ENCODE measurements around the gene CLIP2. TPM values are rescaled to one million over a fixed set of nuclear protein-coding genes. Genes with fewer than 3 reads are reported as not detected.
A peak's percentile ranks its signal among the peaks of the same experiment; 100 is the strongest.
"Not testable (repeated sequence)": the region's sequence is repeated elsewhere in the genome, so short reads cannot be mapped to it uniquely, and the experiment has no call there.

Gene CLIP2
- total and polyA plus RNA-seq, 8 donors, result 20.6 to 32.8 (median 25.6) TPM

DNA sequence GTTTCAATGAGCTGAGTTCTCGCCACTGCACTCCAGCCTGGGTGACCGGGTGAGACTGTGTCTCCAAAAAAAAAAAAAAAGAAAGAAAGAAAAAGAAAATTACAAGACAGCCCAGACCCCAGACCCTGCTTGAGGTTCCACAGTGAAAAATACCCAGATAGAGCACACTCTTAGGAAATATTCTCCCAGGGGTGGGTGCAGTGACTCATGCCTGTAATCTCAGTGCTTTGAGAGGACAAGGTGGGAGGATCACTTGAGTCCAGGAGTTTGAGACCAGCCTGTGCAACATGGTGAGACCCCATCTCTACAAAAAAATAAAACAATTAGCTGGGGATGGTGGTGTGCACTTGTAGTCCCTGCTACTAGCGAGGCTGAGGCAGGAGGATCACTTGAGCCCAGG is 123.4 kb downstream of the CLIP2 start:
- H3K4me3 ChIP-seq, result no peak overlapping the region
- TF ChIP-seq, protein P1, sequence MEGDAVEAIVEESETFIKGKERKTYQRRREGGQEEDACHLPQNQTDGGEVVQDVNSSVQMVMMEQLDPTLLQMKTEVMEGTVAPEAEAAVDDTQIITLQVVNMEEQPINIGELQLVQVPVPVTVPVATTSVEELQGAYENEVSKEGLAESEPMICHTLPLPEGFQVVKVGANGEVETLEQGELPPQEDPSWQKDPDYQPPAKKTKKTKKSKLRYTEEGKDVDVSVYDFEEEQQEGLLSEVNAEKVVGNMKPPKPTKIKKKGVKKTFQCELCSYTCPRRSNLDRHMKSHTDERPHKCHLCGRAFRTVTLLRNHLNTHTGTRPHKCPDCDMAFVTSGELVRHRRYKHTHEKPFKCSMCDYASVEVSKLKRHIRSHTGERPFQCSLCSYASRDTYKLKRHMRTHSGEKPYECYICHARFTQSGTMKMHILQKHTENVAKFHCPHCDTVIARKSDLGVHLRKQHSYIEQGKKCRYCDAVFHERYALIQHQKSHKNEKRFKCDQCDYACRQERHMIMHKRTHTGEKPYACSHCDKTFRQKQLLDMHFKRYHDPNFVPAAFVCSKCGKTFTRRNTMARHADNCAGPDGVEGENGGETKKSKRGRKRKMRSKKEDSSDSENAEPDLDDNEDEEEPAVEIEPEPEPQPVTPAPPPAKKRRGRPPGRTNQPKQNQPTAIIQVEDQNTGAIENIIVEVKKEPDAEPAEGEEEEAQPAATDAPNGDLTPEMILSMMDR (IDR thresholded peaks at IDR 0.05), result no peak
- no peaks in the 10 kb centered on the region for H3K36me3 ChIP-seq
- DNase-seq (no peak), ATAC-seq (no peak)
- H3K9me3 ChIP-seq, result no peaks in the 10 kb centered on the region
- H3K27ac ChIP-seq, result no peak overlapping the region
- H3K27me3 ChIP-seq, result no peaks in the 10 kb centered on the region
- no peaks in the 10 kb centered on the region for H3K4me1 ChIP-seq
- intact Hi-C loops (cut with DNase I), result no loop called here

DNA sequence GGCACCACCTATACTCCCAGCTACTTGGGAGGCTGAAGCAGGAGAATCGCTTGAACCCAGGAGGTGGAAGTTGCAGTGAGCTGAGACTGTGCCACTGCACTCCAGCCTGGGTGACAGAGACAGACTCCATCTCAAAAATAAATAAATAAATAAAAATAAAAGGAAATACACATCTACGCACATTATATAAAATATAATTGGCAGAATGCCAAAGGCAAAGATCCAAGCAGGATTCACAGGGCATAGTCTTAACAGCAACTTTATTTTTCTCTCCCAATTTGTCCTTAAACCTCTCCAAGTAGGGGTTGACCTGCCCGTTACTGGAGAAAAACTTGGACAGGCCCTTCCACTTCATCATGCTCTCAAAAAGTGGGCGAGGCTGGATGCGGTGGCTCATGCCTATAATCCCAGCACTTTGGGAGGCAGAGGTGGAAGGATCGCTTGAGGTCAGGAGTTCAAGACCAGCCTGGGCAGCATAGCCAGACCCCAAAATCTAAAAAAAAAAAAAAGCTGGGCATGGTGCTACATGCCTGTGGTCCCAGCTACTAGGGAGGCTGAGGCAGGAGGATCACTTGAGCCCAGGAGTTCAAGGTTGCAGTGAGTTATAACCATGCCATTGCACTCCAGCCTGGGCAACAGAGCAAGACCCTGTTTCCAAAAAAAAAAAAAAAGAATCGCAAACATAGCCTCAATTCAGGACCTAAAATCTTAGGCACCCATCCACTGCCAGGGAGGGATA is 125.6 kb downstream of the CLIP2 start:
- H3K9me3 ChIP-seq; H3K27me3 ChIP-seq; intact Hi-C loops (cut with DNase I); H3K36me3 ChIP-seq; H3K4me3 ChIP-seq; H3K27ac ChIP-seq; DNase-seq; ATAC-seq; H3K4me1 ChIP-seq: not testable (repeated sequence)

DNA sequence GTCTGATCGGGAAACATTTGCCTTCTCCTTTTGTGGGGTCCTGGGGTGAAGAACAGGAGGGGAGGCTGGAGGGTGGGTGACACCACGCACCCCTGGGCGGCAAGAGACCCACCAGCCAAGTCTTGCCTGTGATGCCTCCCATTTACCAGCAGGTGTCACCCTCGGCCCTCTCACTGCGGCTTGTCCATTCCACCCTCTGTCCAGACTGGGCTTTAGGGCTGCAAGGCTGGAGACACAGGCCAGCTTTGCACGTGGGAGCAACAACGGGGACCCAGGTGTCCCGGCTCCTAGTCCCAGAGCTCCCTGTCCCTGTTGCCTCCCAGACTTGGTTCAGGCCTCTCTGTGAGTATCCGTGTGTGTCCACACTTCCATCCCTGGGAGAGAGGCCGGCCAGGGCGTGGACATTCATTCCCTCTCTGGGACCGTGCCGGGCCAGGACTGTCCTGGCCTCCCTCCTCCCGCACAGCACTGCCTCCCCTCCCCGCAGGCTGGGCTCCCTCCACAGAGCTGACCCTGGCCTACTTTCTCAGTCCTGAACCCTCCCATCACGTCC is 128.3 kb downstream of the CLIP2 start:
- H3K36me3 ChIP-seq, result no peaks in the 10 kb centered on the region
- no peaks in the 10 kb centered on the region for H3K27me3 ChIP-seq
- ATAC-seq (peak; percentile 100), DNase-seq (peak; percentile 61 to 89 (median 76))
- H3K9me3 ChIP-seq, result no peaks in the 10 kb centered on the region
- intact Hi-C loops (cut with DNase I), result no loop called here
- no peaks in the 10 kb centered on the region for H3K4me1 ChIP-seq
- H3K4me3 ChIP-seq, result no peak overlapping the region
- H3K27ac ChIP-seq, result no peak overlapping the region
- TF ChIP-seq, protein P1 (IDR thresholded peaks at IDR 0.05), result peak; percentile 92 to 97

DNA sequence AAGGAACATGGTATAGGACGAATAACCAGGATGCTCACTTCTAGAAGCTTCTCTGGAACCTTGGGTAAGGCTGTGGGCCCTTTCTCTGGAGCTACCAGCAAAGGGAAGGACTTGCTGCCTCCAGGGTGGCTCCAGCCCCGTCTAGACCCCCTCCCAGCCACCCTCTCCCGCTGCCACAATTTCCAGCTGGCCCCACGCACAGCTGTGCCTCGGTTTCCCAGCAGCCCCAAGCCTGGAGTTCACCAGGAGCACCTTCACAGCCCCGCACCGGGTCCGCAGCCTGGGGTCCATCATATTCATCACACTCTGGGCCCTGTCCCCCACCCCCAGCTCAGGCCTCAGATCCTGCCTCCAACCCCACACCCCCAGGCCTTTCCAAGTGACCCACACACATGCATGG is 128.9 kb downstream of the CLIP2 start:
- intact Hi-C loops (cut with DNase I), result no loop called here
- no peak for ATAC-seq

DNA sequence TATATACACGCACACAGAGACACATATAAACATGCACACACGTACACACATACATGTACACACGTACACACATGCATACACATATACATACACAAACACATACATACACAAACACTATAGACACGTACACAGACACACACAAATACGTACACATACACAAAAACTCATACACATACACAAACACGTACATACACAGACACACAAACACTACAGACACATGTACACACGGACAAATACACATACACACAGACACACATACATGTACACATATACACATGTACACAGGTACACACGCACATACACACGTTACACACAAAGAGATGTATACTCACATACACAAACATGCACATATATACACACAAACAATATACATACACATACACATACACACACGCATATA is 129.3 kb downstream of the CLIP2 start:
- no peaks in the 10 kb centered on the region for H3K4me1 ChIP-seq
- H3K4me3 ChIP-seq, result no peak overlapping the region
- intact Hi-C loops (cut with DNase I), result no loop called here
- H3K9me3 ChIP-seq, result no peaks in the 10 kb centered on the region
- no peaks in the 10 kb centered on the region for H3K36me3 ChIP-seq
- H3K27ac ChIP-seq, result no peak overlapping the region
- H3K27me3 ChIP-seq, result no peaks in the 10 kb centered on the region
- DNase-seq (no peak), ATAC-seq (no peak)
- TF ChIP-seq, protein P1 (IDR thresholded peaks at IDR 0.05), result no peak

More for the DNA sequence above, 128.9 kb downstream of the CLIP2 start:
- Histone ChIP-seq H3K27me3 (no peaks in the 10 kb centered on the region), H3K4me3 (no peak overlapping the region), H3K36me3 (no peaks in the 10 kb centered on the region), H3K9me3 (no peaks in the 10 kb centered on the region), H3K27ac (no peak overlapping the region), H3K4me1 (no peaks in the 10 kb centered on the region)
- TF ChIP-seq, protein P1 (IDR thresholded peaks at IDR 0.05), result no peak
- DNase-seq, result peak in 1 of 4 donors; percentile 46

DNA sequence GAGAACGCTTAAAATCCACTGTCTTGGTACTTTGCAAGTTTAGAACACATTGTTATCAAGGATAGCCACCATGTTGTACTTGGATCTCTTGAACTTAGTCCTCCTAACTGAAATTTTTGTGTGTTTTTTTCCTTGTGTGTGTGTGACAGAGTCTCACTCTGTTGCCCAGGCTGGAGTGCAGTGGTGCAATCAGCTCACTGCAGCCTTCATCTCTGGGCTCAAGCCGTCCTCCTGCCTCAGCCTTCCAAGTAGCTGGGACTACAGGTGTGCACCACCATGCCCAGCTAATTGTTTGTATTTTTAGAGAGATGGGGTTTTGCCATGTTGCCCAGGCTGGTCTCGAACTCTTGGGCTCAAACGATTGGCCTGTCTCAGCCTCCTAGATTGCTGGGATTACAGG is 130.0 kb downstream of the CLIP2 start:
- DNase-seq; H3K4me1 ChIP-seq; H3K4me3 ChIP-seq; H3K27ac ChIP-seq; H3K36me3 ChIP-seq; ATAC-seq; H3K9me3 ChIP-seq; H3K27me3 ChIP-seq; intact Hi-C loops (cut with DNase I): not testable (repeated sequence)

Measured in left lung (tissue), 10 donors.